Activated CD4-positive, alpha-beta T cell treated with anti-CD3 and anti-CD28 coated beads for 1 hour (primary cell): ENCODE measurements around the gene CCNB2.
"Not testable (repeated sequence)": the region's sequence is repeated elsewhere in the genome, so short reads cannot be mapped to it uniquely, and the experiment has no call there.

Experiments
- DNase-seq: peaks from one replicate; pipeline ENCODE4 v3.0.0-alpha.2; 2020

The CCNB2 gene

GRCh38 chr15:59137566-59137965, 32.6 kb downstream of the CCNB2 start:
- no peak for DNase-seq

GRCh38 chr15:59138243-59138642, 33.3 kb downstream of the CCNB2 start:
- DNase-seq = peak; percentile 45

- no peak for DNase-seq
Observed at GRCh38 chr15:59140422-59141226, 35.7 kb downstream of the CCNB2 start.

GRCh38 chr15:59143281-59143680, 38.3 kb downstream of the CCNB2 start:
- no peak for DNase-seq

GRCh38 chr15:59144594-59144993, 39.6 kb downstream of the CCNB2 start:
- DNase-seq = not testable (repeated sequence)

GRCh38 chr15:59147666-59148065, 42.7 kb downstream of the CCNB2 start:
- no peak for DNase-seq

GRCh38 chr15:59148153-59148833, 43.3 kb downstream of the CCNB2 start:
- DNase-seq = no peak

- DNase-seq = no peak
Observed at GRCh38 chr15:59150185-59150584, 45.2 kb downstream of the CCNB2 start.

GRCh38 chr15:59152694-59153450, 47.9 kb downstream of the CCNB2 start:
- DNase-seq = no peak

GRCh38 chr15:59153466-59153865, 48.5 kb downstream of the CCNB2 start:
- DNase-seq = no peak

GRCh38 chr15:59154243-59154642, 49.3 kb downstream of the CCNB2 start:
- no peak for DNase-seq

- DNase-seq = no peak
Observed at GRCh38 chr15:59155431-59155830, 50.5 kb downstream of the CCNB2 start.

- DNase-seq = no peak
Observed at GRCh38 chr15:59157396-59157795, 52.5 kb downstream of the CCNB2 start.

GRCh38 chr15:59157840-59158700, 53.1 kb downstream of the CCNB2 start:
- no peak for DNase-seq

- no peak for DNase-seq
Observed at GRCh38 chr15:59158701-59159034, 53.7 kb downstream of the CCNB2 start.

GRCh38 chr15:59159210-59159609, 54.3 kb downstream of the CCNB2 start:
- no peak for DNase-seq

- no peak for DNase-seq
Observed at GRCh38 chr15:59160880-59161593, 56.1 kb downstream of the CCNB2 start.

- not testable (repeated sequence) for DNase-seq
Observed at GRCh38 chr15:59162080-59162479, 57.1 kb downstream of the CCNB2 start.

GRCh38 chr15:59165726-59166125, 60.8 kb downstream of the CCNB2 start:
- no peak for DNase-seq

GRCh38 chr15:59166166-59166565, 61.2 kb downstream of the CCNB2 start:
- DNase-seq = no peak

- no peak for DNase-seq
Observed at GRCh38 chr15:59166601-59167265, 61.8 kb downstream of the CCNB2 start.

GRCh38 chr15:59168536-59168935, 63.6 kb downstream of the CCNB2 start:
- no peak for DNase-seq
